KMS-11 (cell line): ENCODE data around the gene EVC2.

Experiments used
- H2AFZ ChIP-seq: fragments of 200-600 bp; sonication (generic); 2 replicates; pipeline ENCODE4 v1.6.1; 2016; ENCODE audit warnings: antibody characterized with exemption, mixed run types, low read depth
- H3K27ac ChIP-seq: fragments of 200-600 bp; sonication (generic); 2 replicates; pipeline ENCODE4 v1.6.1; 2016; ENCODE audit warnings: mild to moderate bottlenecking, mixed run types
- H3K27me3 ChIP-seq: fragments of 200-600 bp; sonication (generic); 2 replicates; pipeline ENCODE4 v1.6.1; 2017; ENCODE audit warnings: mild to moderate bottlenecking, low read depth, mixed run types, moderate library complexity; ENCODE audit not compliant: insufficient read depth
- H3K36me3 ChIP-seq: fragments of 200-600 bp; sonication (generic); 2 replicates; pipeline ENCODE4 v1.6.1; 2017; ENCODE audit warnings: mild to moderate bottlenecking, mixed run types; ENCODE audit not compliant: insufficient read depth
- H3K4me1 ChIP-seq: fragments of 200-600 bp; sonication (generic); 2 replicates; pipeline ENCODE4 v1.6.1; 2016; ENCODE audit warnings: mild to moderate bottlenecking, low read depth, mixed run types; ENCODE audit not compliant: poor library complexity, severe bottlenecking
- H3K4me2 ChIP-seq: fragments of 200-600 bp; sonication (generic); 2 replicates; pipeline ENCODE4 v1.7.0; 2016; ENCODE audit warnings: mild to moderate bottlenecking, mixed run types
- H3K4me3 ChIP-seq: fragments of 200-600 bp; sonication (generic); IDR thresholded peaks from 2 replicates; pipeline ENCODE4 v1.6.1; 2017; ENCODE audit warnings: low read depth, low read length, mixed read lengths; ENCODE audit not compliant: insufficient read depth
- H3K79me2 ChIP-seq: fragments of 200-600 bp; sonication (generic); 2 replicates; pipeline ENCODE4 v1.6.1; 2016; ENCODE audit warnings: low read depth, mixed run types; ENCODE audit not compliant: insufficient read depth
- H3K9ac ChIP-seq: fragments of 200-600 bp; sonication (generic); 2 replicates; pipeline ENCODE4 v1.6.1; 2016; ENCODE audit warnings: mild to moderate bottlenecking, mixed run types
- H4K20me1 ChIP-seq: fragments of 200-600 bp; sonication (generic); 2 replicates; pipeline ENCODE4 v1.6.1; 2016; ENCODE audit warnings: mild to moderate bottlenecking, mixed run types; ENCODE audit not compliant: insufficient read depth
- CTCF ChIP-seq: fragments of 200-600 bp; sonication (generic); conservative IDR thresholded peaks from 2 replicates; pipeline ENCODE4 v1.6.1; 2017; ENCODE audit warnings: low read depth, mild to moderate bottlenecking, antibody characterized with exemption, low read length, moderate library complexity, mixed read lengths

The EVC2 gene

GRCh38 chr4:5708449-5709206 is at the start of gene EVC2:
TSS of gene EVC2 (minus strand) at chr4:5708559. CDS start at chr4:5708513, 46 bp downstream.
- H3K36me3 ChIP-seq = no peaks in the 10 kb centered on the region
- peak within 1 kb of the TSS; percentile 66 for H3K4me2 ChIP-seq
- H3K79me2 ChIP-seq = no peaks in the 10 kb centered on the region; the same call in 1 of the 2 replicates
- H3K4me1 ChIP-seq = peaks cover 77% of the 10 kb centered on the region
- peak within 1 kb of the TSS; percentile 69 for H3K27ac ChIP-seq
- peak within 1 kb of the TSS; percentile 54 for H2AFZ ChIP-seq
- no peaks in the 10 kb centered on the region for H4K20me1 ChIP-seq
- peak within 1 kb of the TSS; percentile 83 for H3K9ac ChIP-seq
- no peak for TF ChIP-seq CTCF
- no peaks in the 10 kb centered on the region for H3K27me3 ChIP-seq
- H3K4me3 ChIP-seq = peak within 1 kb of the TSS; percentile 42

GRCh38 chr4:5757954-5758353 is 49.6 kb upstream of the EVC2 start:
- no peaks in the 10 kb centered on the region for H3K27me3 ChIP-seq
- no peak overlapping the region for H3K27ac ChIP-seq
- no peak overlapping the region for H2AFZ ChIP-seq
- H3K4me3 ChIP-seq = no peak overlapping the region
- no peaks in the 10 kb centered on the region for H3K36me3 ChIP-seq
- no peak for TF ChIP-seq CTCF
- no peak overlapping the region for H3K9ac ChIP-seq
- H3K79me2 ChIP-seq = no peaks in the 10 kb centered on the region
- no peaks in the 10 kb centered on the region for H4K20me1 ChIP-seq
- no peaks in the 10 kb centered on the region for H3K4me1 ChIP-seq
- H3K4me2 ChIP-seq = no peak overlapping the region

- no peaks in the 10 kb centered on the region for H3K27me3 ChIP-seq
- H3K27ac ChIP-seq = no peak overlapping the region
- TF ChIP-seq CTCF = no peak
- no peak overlapping the region for H3K4me3 ChIP-seq
- no peak overlapping the region for H2AFZ ChIP-seq
- H4K20me1 ChIP-seq = no peaks in the 10 kb centered on the region
- no peak overlapping the region for H3K4me2 ChIP-seq
- no peaks in the 10 kb centered on the region for H3K79me2 ChIP-seq
- H3K4me1 ChIP-seq = no peaks in the 10 kb centered on the region
- no peak overlapping the region for H3K9ac ChIP-seq
- no peaks in the 10 kb centered on the region for H3K36me3 ChIP-seq
Observed at GRCh38 chr4:5757536-5757935, 49.2 kb upstream of the EVC2 start.

GRCh38 chr4:5757091-5757490 is 48.7 kb upstream of the EVC2 start:
- Histone ChIP-seq H3K4me1 (no peaks in the 10 kb centered on the region), H3K36me3 (no peaks in the 10 kb centered on the region), H2AFZ (no peak overlapping the region), H3K27me3 (no peaks in the 10 kb centered on the region), H3K4me2 (no peak overlapping the region), H3K4me3 (no peak overlapping the region), H3K27ac (no peak overlapping the region), H4K20me1 (no peaks in the 10 kb centered on the region), H3K79me2 (no peaks in the 10 kb centered on the region), H3K9ac (no peak overlapping the region)
- no peak for TF ChIP-seq CTCF
